HEK293 (cell line): ENCODE data around the gene ZBTB20.

Experiments used
- CTCF ChIA-PET: fragments of 350-600 bp; formaldehyde crosslinking; extraction: SDS; loops from one replicate; lab custom pipeline; 2021; ENCODE audit warnings: antibody characterized with exemption; lab: Yijun Ruan, JAX
- POLR2A ChIA-PET: fragments of 300-600 bp; formaldehyde crosslinking; extraction: SDS; loops from one replicate; lab custom pipeline; 2020; ENCODE audit warnings: antibody characterized with exemption, inconsistent platforms; lab: Yijun Ruan, JAX
- H3K27ac ChIP-seq: fragments of 200-500 bp; sonication (Bioruptor generic); 2 replicates; pipeline ENCODE4 v1.5.1; 2014; ENCODE audit warnings: low read depth, low read length, control low read depth, inconsistent platforms; ENCODE audit errors: extremely low read depth
- H3K36me3 ChIP-seq, 2 experiments: fragments of 200-500 bp in 1 of 2; sonication (Bioruptor generic) in 1 of 2; 1 replicate in 1 of 2; 2 replicates in 1 of 2; pipeline ENCODE4 v1.5.1; 2014 to 2017; ENCODE audit warnings: inconsistent platforms in 2 of 2, low read length in 2 of 2; ENCODE audit not compliant: control insufficient read depth in 2 of 2, insufficient read depth in 1 of 2
- H3K4me1 ChIP-seq: fragments of 200-500 bp; sonication (Bioruptor generic); 2 replicates; pipeline ENCODE4 v1.5.1; 2014; ENCODE audit warnings: mild to moderate bottlenecking, low read length, inconsistent platforms; ENCODE audit not compliant: control insufficient read depth, insufficient read depth
- H3K4me3 ChIP-seq: 2 replicates; pipeline ENCODE4 v1.5.1; 2011; ENCODE audit warnings: low read depth, mild to moderate bottlenecking, control low read depth, low read length, moderate library complexity
- H3K9me3 ChIP-seq: fragments of 200-500 bp; sonication (Bioruptor generic); 2 replicates; pipeline ENCODE4 v1.5.1; 2014; ENCODE audit warnings: low read depth, low read length, inconsistent platforms; ENCODE audit not compliant: control insufficient read depth, insufficient read depth
- GLIS2 ChIP-seq: fragments of 450-650 bp; formaldehyde crosslinking; IDR thresholded peaks from 2 replicates; pipeline ENCODE4 v1.5.1; 2016; ENCODE audit warnings: missing biosample characterization, missing genetic modification characterization
- ZBTB7A ChIP-seq: fragments of 450-650 bp; formaldehyde crosslinking; IDR thresholded peaks from 2 replicates; pipeline ENCODE4 v1.5.1; 2016; ENCODE audit warnings: low read depth, missing biosample characterization, missing genetic modification characterization
- ZNF138 ChIP-seq: fragments of 450-650 bp; formaldehyde crosslinking; IDR thresholded peaks from 2 replicates; pipeline ENCODE4 v1.5.1; 2016; ENCODE audit warnings: missing biosample characterization, missing genetic modification characterization, borderline replicate concordance
- ZNF174 ChIP-seq: fragments of 450-650 bp; formaldehyde crosslinking; IDR thresholded peaks from 2 replicates; pipeline ENCODE4 v1.5.0; 2017; ENCODE audit warnings: missing biosample characterization, mild to moderate bottlenecking, missing genetic modification characterization
- ZNF184 ChIP-seq: fragments of 450-650 bp; IDR thresholded peaks from 2 replicates; pipeline ENCODE4 v1.5.1; 2018; ENCODE audit warnings: missing biosample characterization, mild to moderate bottlenecking, missing genetic modification characterization
- ZNF48 ChIP-seq: fragments of 450-650 bp; formaldehyde crosslinking; IDR thresholded peaks from 2 replicates; pipeline ENCODE4 v1.5.1; 2016; ENCODE audit warnings: missing biosample characterization, missing genetic modification characterization
- ZNF521 ChIP-seq: fragments of 450-650 bp; formaldehyde crosslinking; IDR thresholded peaks from 2 replicates; pipeline ENCODE4 v1.5.1; 2017; ENCODE audit warnings: missing biosample characterization, mild to moderate bottlenecking, missing genetic modification characterization
- TF ChIP-seq, protein P1 (sequence below): fragments of 450-650 bp; formaldehyde crosslinking; IDR thresholded peaks from 2 replicates; pipeline ENCODE4 v1.5.1; 2016; ENCODE audit warnings: missing biosample characterization, missing genetic modification characterization
- TF ChIP-seq, protein P2 (sequence below): fragments of 450-650 bp; formaldehyde crosslinking; IDR thresholded peaks from 2 replicates; pipeline ENCODE4 v1.5.1; 2016; ENCODE audit warnings: missing biosample characterization, missing genetic modification characterization
- TF ChIP-seq, protein P3 (sequence below): fragments of 450-650 bp; formaldehyde crosslinking; IDR thresholded peaks from 2 replicates; pipeline ENCODE4 v1.5.0; 2017; ENCODE audit warnings: missing biosample characterization, missing genetic modification characterization, borderline replicate concordance
- TF ChIP-seq, protein P4 (sequence below): fragments of 450-650 bp; formaldehyde crosslinking; IDR thresholded peaks from 2 replicates; pipeline ENCODE4 v1.5.1; 2016; ENCODE audit warnings: missing biosample characterization, missing genetic modification characterization
- TF ChIP-seq, protein P5 (sequence below): fragments of 450-650 bp; formaldehyde crosslinking; IDR thresholded peaks from 2 replicates; pipeline ENCODE4 v1.5.1; 2017; ENCODE audit warnings: missing biosample characterization, missing genetic modification characterization

The ZBTB20 gene

DNA sequence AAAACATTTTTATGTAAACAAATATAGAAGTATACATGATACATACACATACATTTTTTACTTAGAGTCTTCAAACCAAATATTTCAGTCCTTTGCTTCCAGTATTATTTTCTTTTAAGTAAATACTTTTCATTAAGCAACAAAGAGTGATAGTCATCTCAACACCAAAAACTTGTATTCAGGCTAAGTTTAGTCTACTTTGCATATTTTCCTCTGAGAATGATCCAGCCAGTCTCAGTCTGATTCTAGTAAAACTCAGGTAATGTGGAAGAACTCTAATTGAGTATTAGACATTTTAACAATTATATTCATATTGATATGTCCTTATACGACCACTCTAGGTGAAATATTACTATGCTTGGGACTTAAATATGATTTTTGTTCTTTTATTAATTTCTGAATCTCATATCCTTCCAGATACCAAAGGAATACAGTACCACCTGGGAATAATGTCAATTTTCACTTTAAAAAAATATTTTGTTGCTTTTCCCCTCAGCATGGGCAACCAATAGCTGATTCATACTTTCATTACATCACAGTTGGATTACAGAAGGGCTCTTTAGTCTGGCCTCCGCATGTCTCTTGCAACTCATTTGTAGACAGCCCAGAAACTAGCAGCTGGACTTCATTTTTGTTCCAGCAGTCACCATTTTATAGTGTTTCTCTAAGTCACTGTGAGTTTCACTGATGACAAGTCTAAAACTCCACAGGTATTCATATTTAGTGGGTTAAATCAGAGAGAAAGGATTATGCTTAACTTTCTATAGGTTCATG is 390.4 kb downstream of the ZBTB20 start (continued):
- TF ChIP-seq, protein P1, sequence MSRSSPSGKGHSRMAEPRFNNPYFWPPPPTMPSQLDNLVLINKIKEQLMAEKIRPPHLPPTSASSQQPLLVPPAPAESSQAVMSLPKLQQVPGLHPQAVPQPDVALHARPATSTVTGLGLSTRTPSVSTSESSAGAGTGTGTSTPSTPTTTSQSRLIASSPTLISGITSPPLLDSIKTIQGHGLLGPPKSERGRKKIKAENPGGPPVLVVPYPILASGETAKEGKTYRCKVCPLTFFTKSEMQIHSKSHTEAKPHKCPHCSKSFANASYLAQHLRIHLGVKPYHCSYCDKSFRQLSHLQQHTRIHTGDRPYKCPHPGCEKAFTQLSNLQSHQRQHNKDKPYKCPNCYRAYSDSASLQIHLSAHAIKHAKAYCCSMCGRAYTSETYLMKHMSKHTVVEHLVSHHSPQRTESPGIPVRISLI (tag by site-specific recombination) = no peak
- TF ChIP-seq, protein P2, sequence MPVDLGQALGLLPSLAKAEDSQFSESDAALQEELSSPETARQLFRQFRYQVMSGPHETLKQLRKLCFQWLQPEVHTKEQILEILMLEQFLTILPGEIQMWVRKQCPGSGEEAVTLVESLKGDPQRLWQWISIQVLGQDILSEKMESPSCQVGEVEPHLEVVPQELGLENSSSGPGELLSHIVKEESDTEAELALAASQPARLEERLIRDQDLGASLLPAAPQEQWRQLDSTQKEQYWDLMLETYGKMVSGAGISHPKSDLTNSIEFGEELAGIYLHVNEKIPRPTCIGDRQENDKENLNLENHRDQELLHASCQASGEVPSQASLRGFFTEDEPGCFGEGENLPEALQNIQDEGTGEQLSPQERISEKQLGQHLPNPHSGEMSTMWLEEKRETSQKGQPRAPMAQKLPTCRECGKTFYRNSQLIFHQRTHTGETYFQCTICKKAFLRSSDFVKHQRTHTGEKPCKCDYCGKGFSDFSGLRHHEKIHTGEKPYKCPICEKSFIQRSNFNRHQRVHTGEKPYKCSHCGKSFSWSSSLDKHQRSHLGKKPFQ = no peak
- TF ChIP-seq ZNF48 (tag by site-specific recombination) = no peak

DNA sequence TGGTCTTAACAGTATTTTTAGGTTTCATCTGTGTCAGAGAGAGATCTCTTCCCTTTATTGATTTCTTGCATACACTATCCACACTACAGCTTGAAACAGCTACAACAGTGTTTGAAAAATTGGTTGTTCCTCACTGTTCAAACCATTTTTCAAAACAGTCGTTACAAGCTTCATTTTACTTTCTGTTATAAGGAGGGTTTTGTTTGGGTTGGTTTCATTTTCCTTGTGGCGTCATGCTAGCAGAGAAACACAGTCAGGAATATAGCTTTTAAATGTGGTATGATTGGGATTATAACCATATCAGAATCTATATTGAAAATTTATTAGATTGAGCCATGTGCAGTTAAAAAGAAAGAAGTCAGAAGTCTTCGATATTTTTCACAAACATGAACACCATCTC is 400.6 kb downstream of the ZBTB20 start:
- no peak overlapping the region for H3K27ac ChIP-seq
- no peaks in the 10 kb centered on the region for H3K36me3 ChIP-seq
- POLR2A ChIA-PET = no interaction called here
- no peaks in the 10 kb centered on the region for H3K4me1 ChIP-seq
- CTCF ChIA-PET = interaction anchor here (0.7 kb wide), 1 partner anchor 27 kb away, joined by 4 read pairs; no protein-coding TSS in a partner anchor
- no peaks in the 10 kb centered on the region for H3K9me3 ChIP-seq
- TF ChIP-seq GLIS2 (tag by site-specific recombination) = no peak
- TF ChIP-seq, protein P3, sequence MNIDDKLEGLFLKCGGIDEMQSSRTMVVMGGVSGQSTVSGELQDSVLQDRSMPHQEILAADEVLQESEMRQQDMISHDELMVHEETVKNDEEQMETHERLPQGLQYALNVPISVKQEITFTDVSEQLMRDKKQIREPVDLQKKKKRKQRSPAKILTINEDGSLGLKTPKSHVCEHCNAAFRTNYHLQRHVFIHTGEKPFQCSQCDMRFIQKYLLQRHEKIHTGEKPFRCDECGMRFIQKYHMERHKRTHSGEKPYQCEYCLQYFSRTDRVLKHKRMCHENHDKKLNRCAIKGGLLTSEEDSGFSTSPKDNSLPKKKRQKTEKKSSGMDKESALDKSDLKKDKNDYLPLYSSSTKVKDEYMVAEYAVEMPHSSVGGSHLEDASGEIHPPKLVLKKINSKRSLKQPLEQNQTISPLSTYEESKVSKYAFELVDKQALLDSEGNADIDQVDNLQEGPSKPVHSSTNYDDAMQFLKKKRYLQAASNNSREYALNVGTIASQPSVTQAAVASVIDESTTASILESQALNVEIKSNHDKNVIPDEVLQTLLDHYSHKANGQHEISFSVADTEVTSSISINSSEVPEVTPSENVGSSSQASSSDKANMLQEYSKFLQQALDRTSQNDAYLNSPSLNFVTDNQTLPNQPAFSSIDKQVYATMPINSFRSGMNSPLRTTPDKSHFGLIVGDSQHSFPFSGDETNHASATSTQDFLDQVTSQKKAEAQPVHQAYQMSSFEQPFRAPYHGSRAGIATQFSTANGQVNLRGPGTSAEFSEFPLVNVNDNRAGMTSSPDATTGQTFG (tag by site-specific recombination) = no peak
- no peak for TF ChIP-seq ZNF184 (tag by site-specific recombination)
- no peak overlapping the region for H3K4me3 ChIP-seq

DNA sequence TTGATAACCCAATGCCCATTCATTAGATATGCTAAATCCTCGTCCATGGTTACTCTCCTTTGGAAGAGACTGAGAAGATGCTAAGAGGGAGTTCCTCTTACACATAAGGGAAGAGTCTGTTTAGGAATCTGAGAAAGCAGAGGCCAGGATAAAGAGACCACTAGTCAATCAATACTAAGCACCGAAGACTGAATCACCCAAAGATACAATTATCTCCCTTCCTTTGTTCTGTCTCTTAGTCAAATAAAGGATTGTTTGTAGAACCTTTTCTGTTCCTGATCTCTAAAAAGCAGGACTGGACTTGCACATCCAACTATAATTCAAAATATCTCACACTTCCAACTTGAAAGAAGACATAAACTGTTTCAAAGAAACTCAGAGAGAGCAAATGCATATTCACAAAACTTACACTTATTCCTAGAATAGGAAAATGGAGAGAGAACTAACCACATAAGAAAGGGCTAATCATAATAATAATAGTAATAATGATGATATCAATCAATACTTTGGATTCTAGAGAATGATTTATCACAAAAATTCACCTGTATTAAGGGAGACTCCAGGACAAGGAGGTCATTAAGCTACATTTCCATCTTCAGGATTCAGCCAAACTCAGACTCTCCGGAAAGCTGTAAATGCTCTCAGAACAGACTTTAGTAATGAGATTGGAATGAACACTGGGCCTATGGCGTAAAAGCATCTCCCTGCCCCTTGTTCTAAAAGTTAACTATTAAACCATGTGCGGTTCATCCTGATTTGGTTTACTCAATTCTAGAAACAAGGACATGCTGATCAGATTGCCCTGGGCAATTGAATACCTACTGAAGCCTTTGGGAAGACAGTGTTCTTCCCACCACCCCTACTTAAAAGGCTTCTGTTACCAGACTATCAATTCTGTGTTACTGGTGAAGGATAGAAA is 401.5 kb downstream of the ZBTB20 start:
- Histone ChIP-seq H3K4me1 (no peaks in the 10 kb centered on the region), H3K36me3 (no peaks in the 10 kb centered on the region), H3K27ac (no peak overlapping the region), H3K9me3 (no peaks in the 10 kb centered on the region), H3K4me3 (no peak overlapping the region)
- CTCF ChIA-PET = no interaction called here
- POLR2A ChIA-PET = no interaction called here
- TF ChIP-seq ZNF174 (tag by site-specific recombination) = no peak
- TF ChIP-seq ZBTB7A = no peak

DNA sequence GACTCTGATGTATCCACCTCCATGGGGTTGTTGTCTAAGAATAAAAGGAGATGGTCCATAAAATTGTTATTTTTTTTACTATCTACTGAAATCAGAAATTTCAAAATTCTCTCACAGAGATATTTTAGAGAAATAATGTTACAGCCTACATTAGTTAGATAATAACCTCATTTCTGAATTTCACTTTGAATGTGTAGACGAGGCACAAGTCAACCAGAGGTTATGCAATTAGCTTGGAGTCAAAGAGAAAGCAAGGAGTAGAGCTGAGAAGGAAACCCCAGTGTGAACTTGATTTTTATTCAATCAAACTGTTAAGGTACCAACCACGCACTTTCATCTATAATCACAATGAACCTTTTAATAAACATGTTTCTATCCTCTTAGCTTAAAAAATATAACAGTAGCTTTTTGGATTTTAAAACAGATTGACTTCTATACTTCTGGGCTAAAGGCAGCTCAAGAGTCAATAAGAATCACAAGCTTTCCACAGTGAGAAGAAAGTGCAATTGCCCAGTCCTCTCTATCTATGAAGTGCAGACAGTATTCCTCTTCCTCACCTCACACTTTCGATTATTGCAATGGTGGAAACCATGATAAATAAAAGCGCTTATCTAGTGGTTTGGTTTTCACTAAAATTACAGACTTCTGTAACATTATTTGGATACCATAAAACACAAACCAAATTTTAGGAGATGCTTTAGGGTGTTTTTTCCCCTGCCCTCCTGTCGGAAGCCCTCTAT is 403.2 kb downstream of the ZBTB20 start:
- Histone ChIP-seq H3K36me3 (no peaks in the 10 kb centered on the region), H3K4me3 (no peak overlapping the region), H3K4me1 (no peaks in the 10 kb centered on the region), H3K27ac (no peak overlapping the region), H3K9me3 (no peaks in the 10 kb centered on the region)
- TF ChIP-seq, protein P4, sequence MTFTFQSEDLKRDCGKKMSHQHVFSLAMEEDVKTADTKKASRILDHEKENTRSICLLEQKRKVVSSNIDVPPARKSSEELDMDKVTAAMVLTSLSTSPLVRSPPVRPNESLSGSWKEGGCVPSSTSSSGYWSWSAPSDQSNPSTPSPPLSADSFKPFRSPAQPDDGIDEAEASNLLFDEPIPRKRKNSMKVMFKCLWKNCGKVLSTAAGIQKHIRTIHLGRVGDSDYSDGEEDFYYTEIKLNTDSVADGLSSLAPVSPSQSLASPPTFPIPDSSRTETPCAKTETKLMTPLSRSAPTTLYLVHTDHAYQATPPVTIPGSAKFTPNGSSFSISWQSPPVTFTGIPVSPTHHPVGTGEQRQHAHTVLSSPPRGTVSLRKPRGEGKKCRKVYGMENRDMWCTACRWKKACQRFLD (tag by site-specific recombination) = no peak
- no peak for TF ChIP-seq ZNF138 (tag by site-specific recombination)
- TF ChIP-seq, protein P5, sequence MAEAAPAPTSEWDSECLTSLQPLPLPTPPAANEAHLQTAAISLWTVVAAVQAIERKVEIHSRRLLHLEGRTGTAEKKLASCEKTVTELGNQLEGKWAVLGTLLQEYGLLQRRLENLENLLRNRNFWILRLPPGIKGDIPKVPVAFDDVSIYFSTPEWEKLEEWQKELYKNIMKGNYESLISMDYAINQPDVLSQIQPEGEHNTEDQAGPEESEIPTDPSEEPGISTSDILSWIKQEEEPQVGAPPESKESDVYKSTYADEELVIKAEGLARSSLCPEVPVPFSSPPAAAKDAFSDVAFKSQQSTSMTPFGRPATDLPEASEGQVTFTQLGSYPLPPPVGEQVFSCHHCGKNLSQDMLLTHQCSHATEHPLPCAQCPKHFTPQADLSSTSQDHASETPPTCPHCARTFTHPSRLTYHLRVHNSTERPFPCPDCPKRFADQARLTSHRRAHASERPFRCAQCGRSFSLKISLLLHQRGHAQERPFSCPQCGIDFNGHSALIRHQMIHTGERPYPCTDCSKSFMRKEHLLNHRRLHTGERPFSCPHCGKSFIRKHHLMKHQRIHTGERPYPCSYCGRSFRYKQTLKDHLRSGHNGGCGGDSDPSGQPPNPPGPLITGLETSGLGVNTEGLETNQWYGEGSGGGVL = no peak
- TF ChIP-seq ZNF521 = no peak
- ChIA-PET CTCF (no interaction called here), POLR2A (no interaction called here)
